ENCODE data around the gene REEP1.

- no peak for TF ChIP-seq CTCF (IDR thresholded peaks at IDR 0.05)
- TF ChIP-seq POLR2A (IDR thresholded peaks at IDR 0.05): no peak
Measured at GRCh38 chr2:86186431-86186830, 151.0 kb downstream of the REEP1 start.

Measured in uterus (tissue), 2 donors.